Neural progenitor cell (in vitro differentiated cells): Measurements from ENCODE around the gene DEDD2. TPM values are rescaled to one million over a fixed set of nuclear protein-coding genes. Genes with fewer than 3 reads are reported as not detected.
A peak's percentile ranks its signal among the peaks of the same experiment; 100 is the strongest.

Experiments
- DNase-seq: peaks from one replicate; pipeline ENCODE4 v3.0.0-alpha.2; 2016; ENCODE audit warnings: low spot score
- H2AFZ ChIP-seq: fragments of 200-600 bp; sonication (generic); replicated peaks from 2 replicates; pipeline ENCODE4 v1.6.1; 2016; ENCODE audit warnings: antibody characterized with exemption
- H3F3A ChIP-seq: fragments of 200-600 bp; sonication (generic); 2 replicates; pipeline ENCODE4 v1.6.1; 2016; ENCODE audit warnings: antibody characterized with exemption, low read depth
- H3K27ac ChIP-seq: fragments of 200-600 bp; sonication (generic); 2 replicates; pipeline ENCODE4 v1.5.1; 2016; ENCODE audit warnings: mild to moderate bottlenecking
- H3K27me3 ChIP-seq: fragments of 200-600 bp; sonication (generic); 2 replicates; pipeline ENCODE4 v1.6.1; 2016; ENCODE audit warnings: mild to moderate bottlenecking, moderate library complexity
- H3K36me3 ChIP-seq: fragments of 200-600 bp; sonication (generic); 2 replicates; pipeline ENCODE4 v1.5.1; 2016
- H3K4me1 ChIP-seq: fragments of 200-600 bp; sonication (generic); 2 replicates; pipeline ENCODE4 v1.6.1; 2016; ENCODE audit warnings: mixed run types
- H3K4me2 ChIP-seq: fragments of 200-600 bp; sonication (generic); 2 replicates; pipeline ENCODE4 v1.6.1; 2016
- H3K4me3 ChIP-seq: fragments of 200-600 bp; sonication (generic); 2 replicates; pipeline ENCODE4 v1.5.1; 2016
- H3K79me2 ChIP-seq: fragments of 200-600 bp; sonication (generic); 2 replicates; pipeline ENCODE4 v1.6.1; 2016; ENCODE audit warnings: low read depth
- H3K9ac ChIP-seq: fragments of 200-600 bp; sonication (generic); 2 replicates; pipeline ENCODE4 v1.6.1; 2016
- H3K9me3 ChIP-seq: fragments of 200-600 bp; sonication (generic); 2 replicates; pipeline ENCODE4 v1.5.1; 2016; ENCODE audit warnings: low read depth
- H4K20me1 ChIP-seq: fragments of 200-600 bp; sonication (generic); 2 replicates; pipeline ENCODE4 v1.6.1; 2016; ENCODE audit warnings: low read depth
- H3K27ac Mint-ChIP-seq: 3 replicates; pipeline ENCODE4 v1.8.0; 2021; ENCODE audit warnings: mixed read lengths
- H3K27me3 Mint-ChIP-seq: 2 replicates; pipeline ENCODE4 v1.8.0; 2022; ENCODE audit warnings: low read depth, mild to moderate bottlenecking, inconsistent platforms, moderate library complexity, mixed read lengths; ENCODE audit not compliant: insufficient read depth
- H3K36me3 Mint-ChIP-seq: 3 replicates; pipeline ENCODE4 v1.8.0; 2021; ENCODE audit warnings: mixed read lengths
- H3K4me1 Mint-ChIP-seq: 3 replicates; pipeline ENCODE4 v1.8.0; 2021; ENCODE audit warnings: mixed read lengths
- H3K4me3 Mint-ChIP-seq: 3 replicates; pipeline ENCODE4 v1.8.0; 2021; ENCODE audit warnings: mild to moderate bottlenecking, moderate library complexity, mixed read lengths
- H3K9me3 Mint-ChIP-seq: 3 replicates; pipeline ENCODE4 v1.8.0; 2020; ENCODE audit warnings: mixed read lengths
- EZH2 ChIP-seq: fragments of 200-600 bp; sonication (generic); IDR thresholded peaks from 2 replicates; pipeline ENCODE4 v1.6.1; 2017; ENCODE audit warnings: antibody characterized with exemption, mild to moderate bottlenecking, moderate library complexity
- EZH2phosphoT487 ChIP-seq: fragments of 200-600 bp; sonication (generic); IDR thresholded peaks from 2 replicates; pipeline ENCODE4 v1.6.1; 2017; ENCODE audit warnings: antibody characterized with exemption
- total RNA-seq: library from RNA; depleted of rRNA; stranded (reverse); fragments of >200 nt; gene quantifications from 2 replicates; pipeline ENCODE4 v1.2.3, GENCODE V29; 2015; ENCODE audit warnings: low replicate concordance
- TF ChIP-seq, protein P1 (sequence below): fragments of 200-600 bp; sonication (generic); IDR thresholded peaks from 2 replicates; pipeline ENCODE4 v1.5.1; 2017; ENCODE audit warnings: antibody characterized with exemption, mild to moderate bottlenecking

DEDD2 gene
- total RNA-seq, 1 donor from 2014 or later = 19.8 TPM

DNA sequence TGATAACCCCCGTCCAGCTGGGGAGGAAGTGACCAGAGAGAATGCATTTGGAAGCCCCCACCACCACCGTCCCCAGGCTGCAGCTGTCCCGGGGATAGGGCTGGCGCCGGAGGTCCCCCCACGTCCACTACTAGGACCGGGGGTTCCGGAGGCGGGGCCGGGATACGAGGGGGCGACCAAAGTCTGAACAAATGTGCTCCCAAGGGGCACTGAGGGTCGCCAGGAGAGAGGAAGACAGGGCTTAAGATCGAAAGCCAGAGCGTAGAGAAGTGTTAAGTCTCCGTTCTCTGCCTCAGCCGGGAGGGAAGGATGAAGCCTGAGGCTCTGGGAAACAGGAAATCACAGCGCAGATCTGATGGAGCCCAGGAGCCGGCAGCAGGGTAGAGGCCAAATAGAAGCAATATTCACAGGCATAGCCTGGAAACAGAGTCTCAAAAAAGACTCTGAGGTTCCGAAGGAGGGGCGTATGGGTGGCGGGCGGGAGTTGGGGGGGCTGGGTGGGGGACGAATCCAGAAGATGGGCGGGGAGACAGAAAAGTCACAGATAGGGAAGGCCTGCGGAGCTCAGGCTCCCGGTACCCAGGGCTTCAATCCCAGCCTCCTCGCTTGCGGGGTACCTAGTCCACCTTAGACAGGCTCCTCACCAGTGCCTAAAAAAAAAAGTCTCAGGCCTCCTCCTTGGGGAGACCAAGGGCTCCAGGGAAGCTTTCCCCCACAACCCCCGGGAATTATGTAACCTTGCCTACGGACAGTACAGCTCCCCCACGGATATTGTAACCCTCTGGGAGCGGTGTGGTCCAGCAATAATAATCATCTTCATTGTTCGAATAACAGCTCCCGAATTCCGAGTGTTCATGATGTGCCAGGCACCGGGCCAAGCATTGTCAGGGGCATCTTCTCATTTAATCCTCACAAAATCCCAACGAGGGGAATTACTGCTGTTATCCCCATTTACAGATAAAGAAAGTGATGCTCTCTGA is 38.6 kb upstream of the DEDD2 start:
- TF ChIP-seq EZH2 (no peak), EZH2phosphoT487 (no peak)
- TF ChIP-seq, protein P1, sequence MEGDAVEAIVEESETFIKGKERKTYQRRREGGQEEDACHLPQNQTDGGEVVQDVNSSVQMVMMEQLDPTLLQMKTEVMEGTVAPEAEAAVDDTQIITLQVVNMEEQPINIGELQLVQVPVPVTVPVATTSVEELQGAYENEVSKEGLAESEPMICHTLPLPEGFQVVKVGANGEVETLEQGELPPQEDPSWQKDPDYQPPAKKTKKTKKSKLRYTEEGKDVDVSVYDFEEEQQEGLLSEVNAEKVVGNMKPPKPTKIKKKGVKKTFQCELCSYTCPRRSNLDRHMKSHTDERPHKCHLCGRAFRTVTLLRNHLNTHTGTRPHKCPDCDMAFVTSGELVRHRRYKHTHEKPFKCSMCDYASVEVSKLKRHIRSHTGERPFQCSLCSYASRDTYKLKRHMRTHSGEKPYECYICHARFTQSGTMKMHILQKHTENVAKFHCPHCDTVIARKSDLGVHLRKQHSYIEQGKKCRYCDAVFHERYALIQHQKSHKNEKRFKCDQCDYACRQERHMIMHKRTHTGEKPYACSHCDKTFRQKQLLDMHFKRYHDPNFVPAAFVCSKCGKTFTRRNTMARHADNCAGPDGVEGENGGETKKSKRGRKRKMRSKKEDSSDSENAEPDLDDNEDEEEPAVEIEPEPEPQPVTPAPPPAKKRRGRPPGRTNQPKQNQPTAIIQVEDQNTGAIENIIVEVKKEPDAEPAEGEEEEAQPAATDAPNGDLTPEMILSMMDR = no peak
- Histone ChIP-seq H3K27me3 (no peaks in the 10 kb centered on the region), H2AFZ (peak overlapping the region; percentile 55), H3K4me1 (peaks cover 34% of the 10 kb centered on the region), H3K9ac (peak overlapping the region; percentile 9), H3K36me3 (no peaks in the 10 kb centered on the region), H4K20me1 (peaks cover 25% of the 10 kb centered on the region), H3K79me2 (peaks cover 40% of the 10 kb centered on the region), H3K4me2 (peak overlapping the region; percentile 87), H3K4me3 (peak overlapping the region; percentile 93), H3F3A (peaks cover 42% of the 10 kb centered on the region), H3K27ac (peak overlapping the region; percentile 40), H3K9me3 (no peaks in the 10 kb centered on the region)
- Mint-ChIP-seq H3K9me3 (no peaks in the 10 kb centered on the region), H3K27ac (peak overlapping the region; percentile 97), H3K4me1 (peaks cover 27% of the 10 kb centered on the region), H3K36me3 (no peaks in the 10 kb centered on the region), H3K4me3 (peak overlapping the region; percentile 84), H3K27me3 (peaks cover 18% of the 10 kb centered on the region)
- peak; percentile 84 for DNase-seq

DNA sequence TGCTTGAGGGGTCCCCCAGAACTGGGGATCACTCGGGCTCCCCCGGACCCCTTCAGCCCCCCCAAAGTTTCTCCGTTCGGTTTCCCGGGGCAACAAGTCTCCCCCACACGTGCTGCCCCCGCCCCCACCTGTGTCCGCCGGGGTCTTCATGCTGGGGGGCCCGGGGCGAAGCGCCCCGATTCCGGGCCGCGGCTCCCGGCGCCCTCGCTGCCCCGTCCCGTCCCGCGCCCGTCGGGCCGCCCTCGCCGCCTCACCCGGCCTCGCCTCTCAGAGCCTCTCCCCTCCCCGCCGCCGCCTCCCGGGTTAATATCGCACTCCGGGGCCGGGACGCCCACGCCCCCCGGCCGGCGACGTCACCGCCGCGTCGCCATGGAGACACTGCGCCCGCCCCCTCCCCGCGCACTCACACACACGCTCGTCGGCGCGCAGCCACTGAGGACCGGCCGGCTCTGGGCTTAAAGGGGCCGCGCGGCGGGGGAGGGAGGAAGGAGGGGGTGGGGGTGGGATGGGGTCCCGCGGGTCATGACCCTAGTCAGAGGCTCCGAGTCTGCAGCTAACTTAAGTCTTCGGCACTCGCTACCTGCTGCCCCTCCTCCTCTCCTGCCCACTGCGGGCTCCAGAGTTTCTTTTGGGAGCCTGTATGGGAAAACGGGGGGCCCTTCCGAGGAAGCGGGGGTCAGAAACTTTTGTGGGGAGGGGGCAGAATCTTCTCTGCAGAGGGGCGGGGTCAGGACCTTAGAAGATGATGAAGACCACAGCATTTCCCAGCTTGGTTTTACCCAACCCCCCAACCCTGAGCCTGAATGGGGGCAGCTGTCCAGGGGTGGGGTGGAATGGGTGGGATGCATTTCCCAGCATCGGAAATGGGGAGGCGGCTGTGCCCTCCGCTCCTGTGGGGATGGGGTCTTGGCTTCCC is 37.6 kb upstream of the DEDD2 start, which contains the start of gene ERF:
TSS of gene ERF (minus strand) at position 279 of the 916 bp plus-strand sequence. CDS start at position 150, 129 bp downstream.
- peaks cover 35% of the 10 kb centered on the region for H4K20me1 ChIP-seq
- H3K36me3 ChIP-seq = no peaks in the 10 kb centered on the region
- H2AFZ ChIP-seq = peak within 1 kb of the TSS; percentile 7
- peaks cover 42% of the 10 kb centered on the region for H3F3A ChIP-seq
- H3K9me3 ChIP-seq = no peaks in the 10 kb centered on the region
- no peaks in the 10 kb centered on the region for H3K36me3 Mint-ChIP-seq
- peak within 1 kb of the TSS; percentile 70 for H3K9ac ChIP-seq
- H3K4me2 ChIP-seq = peak within 1 kb of the TSS; percentile 87
- TF ChIP-seq EZH2phosphoT487 (no peak), EZH2 (no peak)
- TF ChIP-seq, protein P1 = no peak
- peak within 1 kb of the TSS; percentile 93 for H3K4me3 ChIP-seq
- peak within 1 kb of the TSS; percentile 97 for H3K27ac Mint-ChIP-seq
- H3K27me3 Mint-ChIP-seq = peaks cover 18% of the 10 kb centered on the region
- DNase-seq = peak; percentile 98
- H3K27me3 ChIP-seq = no peaks in the 10 kb centered on the region
- peaks cover 34% of the 10 kb centered on the region for H3K4me1 ChIP-seq
- H3K27ac ChIP-seq = peak within 1 kb of the TSS; percentile 86
- H3K9me3 Mint-ChIP-seq = no peaks in the 10 kb centered on the region
- peak within 1 kb of the TSS; percentile 84 for H3K4me3 Mint-ChIP-seq
- peaks cover 49% of the 10 kb centered on the region for H3K79me2 ChIP-seq
- peaks cover 27% of the 10 kb centered on the region for H3K4me1 Mint-ChIP-seq

DNA sequence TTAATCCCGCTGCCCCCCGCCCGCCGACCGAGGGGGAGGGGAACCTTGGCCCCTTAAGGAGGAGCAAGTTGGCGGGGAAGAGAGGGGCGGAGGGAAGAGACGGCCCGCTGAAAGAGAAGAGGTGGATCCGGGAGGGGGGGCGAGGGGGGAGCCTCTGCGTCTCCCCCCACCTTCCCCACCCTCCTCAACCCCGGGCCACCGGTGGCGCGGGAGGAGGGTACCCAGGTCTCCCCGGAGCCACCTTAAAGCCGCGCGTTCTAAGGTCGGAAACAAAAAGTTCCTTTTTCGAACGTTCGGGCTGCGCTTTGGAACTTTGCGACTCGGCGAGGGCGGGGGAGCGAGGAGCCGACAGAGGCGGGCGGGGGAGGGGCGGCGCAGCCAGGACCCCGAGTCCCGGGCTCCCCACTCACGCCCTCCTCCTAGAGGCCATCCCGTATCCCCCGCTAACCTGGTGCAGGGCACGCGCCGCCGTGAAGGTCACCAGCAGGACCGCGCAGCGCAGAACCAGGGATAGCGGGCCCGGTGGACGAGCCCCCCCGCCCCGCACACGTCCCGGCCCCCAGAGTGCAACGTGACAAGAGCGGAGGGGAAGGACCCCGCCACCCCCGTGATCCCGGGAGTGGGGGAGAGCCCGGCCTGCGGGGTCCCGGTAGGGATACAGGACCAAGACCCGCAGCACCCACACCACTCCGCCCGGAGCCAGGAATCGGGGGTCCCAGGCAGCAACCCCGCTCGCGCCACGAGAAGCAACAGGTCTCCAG is 36.8 kb upstream of the DEDD2 start:
- H3K4me3 ChIP-seq = peak overlapping the region; percentile 93
- peaks cover 2% of the 10 kb centered on the region for H3K36me3 Mint-ChIP-seq
- H3K27me3 Mint-ChIP-seq = peaks cover 18% of the 10 kb centered on the region
- no peaks in the 10 kb centered on the region for H3K27me3 ChIP-seq
- no peaks in the 10 kb centered on the region for H3K9me3 Mint-ChIP-seq
- peaks cover 34% of the 10 kb centered on the region for H3K4me1 ChIP-seq
- peak overlapping the region; percentile 87 for H3K4me2 ChIP-seq
- H3K4me1 Mint-ChIP-seq = peaks cover 30% of the 10 kb centered on the region
- TF ChIP-seq EZH2 = no peak
- TF ChIP-seq, protein P1 = peak; percentile 13
- no peak overlapping the region for H3K27ac Mint-ChIP-seq
- no peaks in the 10 kb centered on the region for H3K9me3 ChIP-seq
- H3K4me3 Mint-ChIP-seq = peak overlapping the region; percentile 84
- peaks cover 58% of the 10 kb centered on the region for H3K79me2 ChIP-seq
- peak overlapping the region; percentile 70 for H3K9ac ChIP-seq
- H2AFZ ChIP-seq = no peak overlapping the region
- peak; percentile 94 for DNase-seq
- peaks cover 43% of the 10 kb centered on the region for H4K20me1 ChIP-seq
- H3K36me3 ChIP-seq = no peaks in the 10 kb centered on the region
- H3F3A ChIP-seq = peaks cover 42% of the 10 kb centered on the region
- H3K27ac ChIP-seq = peak overlapping the region; percentile 86
